ENCODE data around the gene CACNA1E. TPM values are rescaled to one million over a fixed set of nuclear protein-coding genes. Genes with fewer than 3 reads are reported as not detected.
A peak's percentile ranks its signal among the peaks of the same experiment; 100 is the strongest.

The CACNA1E gene
- 0.63 TPM for total RNA-seq

DNA sequence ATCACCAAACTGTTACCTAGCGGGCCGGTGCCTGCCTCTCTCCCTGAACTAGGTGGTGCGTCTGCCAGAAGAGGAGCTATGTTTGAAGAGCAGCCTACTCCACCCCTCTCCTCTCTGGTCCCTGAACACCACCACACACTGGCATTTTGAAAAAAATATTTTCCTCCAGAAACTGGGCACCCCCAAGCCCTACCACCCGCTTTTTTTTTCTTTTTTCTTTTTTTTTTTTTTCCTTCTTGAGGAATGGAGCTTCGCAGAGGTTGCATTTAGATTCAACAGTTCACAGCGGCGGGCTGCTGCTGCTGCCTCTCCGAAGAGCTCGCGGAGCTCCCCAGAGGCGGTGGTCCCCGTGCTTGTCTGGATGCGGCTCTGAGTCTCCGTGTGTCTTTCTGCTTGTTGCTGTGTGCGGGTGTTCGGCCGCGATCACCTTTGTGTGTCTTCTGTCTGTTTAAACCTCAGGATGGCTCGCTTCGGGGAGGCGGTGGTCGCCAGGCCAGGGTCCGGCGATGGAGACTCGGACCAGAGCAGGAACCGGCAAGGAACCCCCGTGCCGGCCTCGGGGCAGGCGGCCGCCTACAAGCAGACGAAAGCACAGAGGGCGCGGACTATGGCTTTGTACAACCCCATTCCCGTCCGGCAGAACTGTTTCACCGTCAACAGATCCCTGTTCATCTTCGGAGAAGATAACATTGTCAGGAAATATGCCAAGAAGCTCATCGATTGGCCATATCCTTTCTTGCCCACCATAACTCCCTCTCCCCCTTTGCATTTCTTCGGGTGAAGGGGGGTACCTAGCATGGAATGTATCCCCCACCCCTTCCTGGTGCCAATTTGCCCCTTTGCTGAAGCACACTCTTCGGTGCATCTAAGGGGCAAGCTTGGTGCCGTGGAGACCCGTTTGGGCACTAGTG is at the start of gene CACNA1E:
CACNA1E (plus strand) TSS at position 233 of the 911 bp plus-strand sequence; CDS start at position 461, 228 bp downstream.
- DNase-seq (ENCODE audit: low spot score), result no peak

DNA sequence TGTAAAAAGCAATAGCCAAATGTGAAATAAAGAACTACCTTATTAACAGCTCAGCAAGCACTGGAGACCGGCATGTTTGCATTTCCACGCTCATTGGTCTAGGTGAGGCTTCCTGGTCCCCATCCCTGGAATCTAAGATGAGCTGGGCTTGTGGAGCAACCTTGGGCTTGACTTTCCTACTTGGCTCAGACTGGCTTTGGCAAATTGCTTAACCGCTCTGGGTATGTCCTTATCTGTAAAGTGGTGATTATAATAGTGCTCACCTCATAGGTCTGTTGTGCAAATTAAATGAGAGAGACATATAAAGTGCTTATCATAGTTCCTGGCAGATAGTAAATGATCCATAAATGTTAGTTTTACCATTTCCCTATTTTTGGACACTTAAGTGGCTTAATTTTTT is 49.4 kb upstream of the CACNA1E start:
- no peak for DNase-seq (ENCODE audit: low spot score)

DNA sequence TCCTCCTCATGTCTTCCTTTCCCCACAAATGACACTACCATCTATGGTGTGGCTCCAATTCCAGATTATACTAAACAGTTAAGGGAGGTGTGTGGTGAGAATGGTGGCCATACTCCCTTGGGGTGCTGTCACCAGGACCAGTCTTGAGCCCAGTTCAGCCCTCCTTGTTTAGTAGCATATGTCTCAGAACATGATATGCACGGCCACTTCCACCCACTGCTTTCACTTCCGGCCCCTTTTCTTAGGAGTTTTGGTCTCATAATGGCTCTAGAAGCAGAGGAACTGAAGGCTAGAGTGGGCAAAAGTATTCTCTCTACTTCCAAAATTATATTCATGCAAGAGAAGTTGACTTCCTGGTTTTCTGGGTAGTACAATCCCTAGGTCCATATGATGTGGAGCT is 45.3 kb upstream of the CACNA1E start:
- no peak for DNase-seq (ENCODE audit: low spot score)

DNA sequence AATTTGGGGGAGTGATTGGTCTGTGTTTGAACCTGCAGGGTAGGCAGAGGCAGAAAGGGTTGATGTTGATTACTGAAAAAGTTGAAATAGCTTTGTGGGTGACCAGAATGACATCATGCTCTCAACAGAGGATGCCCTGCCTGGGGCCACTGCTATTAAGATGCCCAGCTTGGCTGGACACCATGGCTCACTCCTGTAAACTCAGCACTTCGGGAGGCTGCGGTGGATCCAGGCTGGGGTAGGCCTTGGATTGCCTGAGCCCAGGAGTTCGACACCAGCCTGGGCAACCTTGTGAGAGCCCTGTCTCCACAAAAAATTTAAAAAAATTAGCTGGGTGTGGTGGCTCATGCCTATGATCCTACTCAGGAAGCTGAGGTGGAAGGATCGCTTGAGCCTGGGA is 42.8 kb upstream of the CACNA1E start:
- no peak for DNase-seq (ENCODE audit: low spot score)

DNA sequence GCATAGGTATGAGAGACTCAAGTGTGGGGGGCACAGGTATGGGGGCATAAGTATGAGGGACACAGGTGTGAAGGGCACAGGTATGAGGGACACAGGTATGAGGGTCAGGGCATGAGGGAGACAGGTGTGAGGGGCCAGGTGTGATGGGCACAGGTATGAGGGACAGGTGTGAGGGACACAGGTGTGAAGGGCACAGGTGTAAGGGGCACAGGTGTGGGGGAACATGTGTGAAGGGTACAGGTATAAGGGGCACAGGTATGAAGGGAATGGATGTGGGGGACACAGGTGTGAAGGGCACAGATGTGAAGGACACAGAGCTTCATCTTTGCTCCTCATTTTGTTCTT is 41.2 kb upstream of the CACNA1E start:
- no peak for DNase-seq (ENCODE audit: low spot score)

DNA sequence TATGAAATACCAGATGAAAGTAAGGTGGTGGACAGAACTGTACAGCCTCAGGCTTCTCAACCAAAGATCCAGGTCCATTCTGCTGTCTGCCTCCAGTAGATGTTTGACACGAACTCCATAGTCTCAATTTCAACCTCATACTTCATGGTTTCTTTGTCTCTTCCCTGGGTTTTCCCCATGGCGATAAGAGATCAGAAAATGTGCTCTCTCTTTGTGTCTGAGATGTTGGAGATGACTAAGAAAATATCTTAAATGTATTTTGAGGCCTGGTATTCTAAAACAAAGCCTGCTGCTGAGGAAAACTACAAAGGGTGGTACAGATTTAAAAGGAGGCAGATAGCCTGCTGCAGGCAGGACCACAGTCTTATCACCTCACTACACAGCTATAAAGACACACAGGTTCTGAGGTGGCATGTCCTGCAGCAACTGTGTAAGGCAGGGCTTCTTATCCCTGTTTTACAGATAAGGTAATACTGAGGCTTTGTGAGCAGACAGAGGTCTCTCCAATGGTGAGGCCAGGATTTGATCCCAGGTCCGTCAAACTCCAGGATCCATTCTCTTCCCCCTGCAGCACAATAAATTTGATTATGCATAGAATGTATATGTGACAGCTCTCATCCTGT is 40.0 kb upstream of the CACNA1E start:
- no peak for DNase-seq (ENCODE audit: low spot score)

DNA sequence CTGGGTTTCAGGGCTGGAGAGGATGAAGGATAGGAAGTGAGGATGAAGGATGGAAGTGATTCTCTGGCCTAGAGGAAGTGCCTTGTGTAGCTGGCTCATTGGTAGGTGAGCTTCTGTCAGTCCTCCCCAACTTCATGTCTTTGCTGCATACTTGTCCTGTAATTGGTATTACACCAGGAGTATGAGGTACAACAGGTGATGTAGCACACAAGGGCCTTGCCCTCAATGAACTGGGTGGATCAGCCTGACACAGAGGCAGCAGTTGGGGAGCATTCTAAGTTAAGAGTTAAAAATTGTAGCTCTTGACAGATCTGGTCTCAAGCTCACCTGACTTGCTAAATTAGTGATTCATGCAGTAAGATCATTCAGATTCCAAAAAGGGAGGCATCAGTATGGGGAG is 37.9 kb upstream of the CACNA1E start:
- no peak for DNase-seq (ENCODE audit: low spot score)

DNA sequence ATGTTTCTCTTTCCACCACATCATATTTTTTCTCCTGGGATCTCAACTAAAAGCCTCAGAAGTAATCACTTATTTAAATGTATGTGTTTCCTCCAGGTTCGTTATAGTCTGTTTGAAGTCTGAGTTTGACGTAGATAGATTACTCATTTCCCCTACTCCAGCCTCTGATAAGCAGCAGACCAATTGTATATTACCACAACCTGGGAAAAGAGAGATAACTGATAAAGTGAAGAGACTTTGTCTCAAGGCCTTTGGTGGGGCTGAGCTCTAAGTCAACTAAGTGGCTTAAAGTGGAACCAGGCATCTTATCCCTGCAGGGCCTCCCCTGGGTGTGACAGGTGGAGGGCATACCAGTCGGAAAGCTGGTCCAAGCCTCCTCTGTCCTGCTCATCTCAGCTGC is 34.9 kb upstream of the CACNA1E start:
- no peak for DNase-seq (ENCODE audit: low spot score)

DNA sequence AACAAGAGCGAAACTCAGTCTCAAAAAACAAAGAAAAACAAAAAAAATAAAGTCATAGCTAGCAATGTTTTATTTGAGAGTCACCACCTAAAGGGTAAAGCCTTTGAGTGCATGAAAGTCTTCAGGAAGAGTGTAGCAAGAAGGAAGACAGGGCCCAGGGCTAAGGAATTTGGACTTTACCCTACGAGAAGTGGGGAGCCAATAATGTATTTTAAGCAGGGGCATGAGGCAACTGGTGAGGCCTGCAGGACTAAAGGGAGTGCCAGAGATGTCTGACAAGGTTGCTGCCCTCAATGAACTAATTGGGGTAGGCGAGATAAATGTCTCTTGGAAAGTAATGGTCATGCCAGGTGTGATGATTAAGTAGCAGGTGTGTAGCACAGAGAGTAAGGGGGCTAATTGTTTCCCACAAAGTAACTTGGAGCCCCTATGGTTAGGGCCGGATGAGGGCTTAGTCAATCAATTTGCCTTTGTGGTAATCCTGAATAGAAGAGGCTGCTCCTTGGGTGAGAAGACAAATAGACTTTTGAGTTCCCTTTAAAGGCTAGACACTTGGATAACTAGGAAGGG is 31.6 kb upstream of the CACNA1E start:
- peak; percentile 64 for DNase-seq (ENCODE audit: low spot score)

DNA sequence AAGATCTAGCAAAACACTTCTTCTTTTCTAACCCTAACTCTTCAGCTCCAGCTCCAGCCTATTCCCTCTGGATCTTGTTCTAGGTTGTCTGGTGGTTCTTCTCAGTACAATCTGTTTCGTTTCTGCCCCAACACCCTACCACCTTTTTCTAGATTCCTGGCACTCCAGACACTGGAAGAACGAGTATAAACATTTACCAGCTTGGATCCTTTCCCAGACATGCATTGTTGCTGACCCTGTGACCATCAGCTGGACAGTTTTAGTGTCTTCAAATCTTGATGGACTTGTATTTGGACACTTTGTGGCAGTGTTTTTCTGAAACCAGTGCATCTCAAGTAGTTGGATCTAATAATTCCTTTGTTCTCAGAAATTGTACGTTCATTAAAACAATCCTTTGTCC is 30.6 kb upstream of the CACNA1E start:
- DNase-seq (ENCODE audit: low spot score), result peak; percentile 51

DNA sequence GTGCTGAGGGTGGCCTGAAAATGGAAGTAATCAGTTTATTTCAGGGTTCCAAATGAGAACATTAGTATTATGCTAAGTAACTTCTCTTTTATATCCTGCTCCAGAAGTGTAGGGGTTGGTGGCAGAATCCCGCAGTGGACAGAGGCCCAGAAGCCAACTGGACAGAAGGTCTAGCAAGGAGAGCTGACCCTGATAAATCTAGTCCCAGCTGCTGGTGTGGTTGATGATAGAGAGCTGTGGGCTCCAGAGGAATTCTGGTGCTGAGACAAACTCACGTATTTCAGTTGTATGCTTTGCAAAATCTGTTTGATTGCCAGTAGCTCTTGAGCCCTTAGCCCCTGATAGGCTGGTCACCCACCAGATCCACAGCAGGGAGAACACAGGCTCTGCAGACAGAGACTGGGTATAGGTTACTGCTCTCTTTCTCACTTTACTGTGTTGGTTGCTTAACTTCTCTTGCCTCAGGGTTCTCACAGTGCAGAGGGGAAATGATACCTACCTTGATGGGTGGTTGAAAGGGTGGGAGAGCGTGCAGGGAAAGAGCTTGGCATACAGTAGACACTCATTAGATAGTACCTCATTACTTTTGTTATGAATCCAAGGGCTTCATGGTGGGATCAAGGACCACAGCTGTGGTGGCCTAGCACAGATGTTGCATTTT is 29.6 kb upstream of the CACNA1E start:
- no peak for DNase-seq (ENCODE audit: low spot score)

DNA sequence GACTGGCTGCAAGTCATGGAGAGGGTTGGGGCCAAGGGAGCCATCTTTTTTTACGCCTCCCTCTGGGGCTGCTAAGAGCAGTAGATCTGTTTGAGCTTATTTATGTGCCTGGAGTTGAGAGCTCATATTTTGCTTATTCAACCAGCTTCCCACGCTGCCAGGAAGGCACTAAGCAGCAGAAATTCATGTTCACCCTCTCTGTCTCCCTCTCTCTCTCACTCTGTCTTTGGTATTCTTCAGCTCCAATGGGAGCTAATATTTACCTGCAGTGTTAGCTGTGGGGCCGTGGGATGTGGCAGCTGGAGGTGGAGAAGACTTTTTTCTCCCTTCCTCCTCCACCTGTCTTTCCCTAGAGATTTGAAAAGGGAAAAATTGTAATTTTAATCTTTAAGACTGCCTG is 26.8 kb upstream of the CACNA1E start:
- DNase-seq (ENCODE audit: low spot score), result no peak

DNA sequence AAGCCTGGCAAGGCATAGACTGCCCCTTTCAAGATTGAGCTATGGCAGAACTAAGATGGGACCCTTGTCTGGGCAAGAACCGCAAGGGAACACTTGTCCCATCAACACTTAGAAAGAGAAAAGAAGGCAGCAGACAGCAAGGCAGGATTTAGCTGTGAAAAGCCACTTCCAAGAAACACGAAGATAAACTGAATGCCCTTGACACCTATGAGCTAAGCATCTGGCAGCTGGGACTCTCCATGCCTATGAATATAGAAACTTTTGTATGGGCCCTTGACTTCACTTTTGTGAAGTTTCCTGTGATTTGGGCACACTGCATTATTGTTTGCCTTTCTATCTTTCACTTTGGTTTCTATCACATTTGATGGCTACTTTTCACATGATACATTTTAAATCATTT is 24.9 kb upstream of the CACNA1E start:
- no peak for DNase-seq (ENCODE audit: low spot score)

DNA sequence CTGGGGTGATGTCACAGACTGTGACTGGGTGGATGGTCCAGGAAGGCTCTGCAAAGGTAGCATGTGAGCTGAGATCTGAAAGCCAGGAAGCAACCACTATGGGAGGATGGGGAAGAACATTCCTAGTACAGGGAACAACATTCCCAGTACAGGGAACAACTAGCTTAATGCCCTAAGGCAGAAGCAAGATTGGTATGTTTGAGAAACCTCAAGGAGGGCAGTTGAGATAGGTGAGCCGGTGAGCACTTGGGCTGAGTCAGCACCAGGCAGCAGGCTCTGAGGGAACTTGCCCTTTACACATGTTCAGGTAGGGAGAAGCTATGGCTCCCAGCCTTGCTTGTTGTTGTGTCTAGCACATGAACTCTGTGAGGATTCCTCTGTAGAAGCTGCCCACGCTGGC is 24.2 kb upstream of the CACNA1E start:
- no peak for DNase-seq (ENCODE audit: low spot score)

DNA sequence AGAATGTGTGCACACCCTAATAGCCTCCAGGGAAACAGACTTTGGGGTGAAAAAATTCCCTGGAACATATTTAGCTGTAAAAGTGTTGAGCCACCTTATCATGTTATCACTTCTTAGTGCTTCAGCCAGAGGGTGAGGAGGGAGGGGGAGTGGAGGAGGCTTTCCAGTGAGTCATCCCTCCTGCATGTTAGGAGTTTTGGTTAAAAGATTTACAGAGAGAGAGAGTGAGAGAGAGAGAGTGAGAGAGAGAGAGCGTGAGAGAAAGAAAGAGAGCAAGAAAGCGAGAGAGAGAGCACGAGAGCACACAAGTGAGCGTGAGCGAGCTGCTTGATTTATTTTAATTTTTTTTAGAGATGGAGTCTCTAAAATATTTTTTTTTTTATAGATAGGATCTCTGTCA is 13.5 kb upstream of the CACNA1E start:
- DNase-seq (ENCODE audit: low spot score), result peak; percentile 44

DNA sequence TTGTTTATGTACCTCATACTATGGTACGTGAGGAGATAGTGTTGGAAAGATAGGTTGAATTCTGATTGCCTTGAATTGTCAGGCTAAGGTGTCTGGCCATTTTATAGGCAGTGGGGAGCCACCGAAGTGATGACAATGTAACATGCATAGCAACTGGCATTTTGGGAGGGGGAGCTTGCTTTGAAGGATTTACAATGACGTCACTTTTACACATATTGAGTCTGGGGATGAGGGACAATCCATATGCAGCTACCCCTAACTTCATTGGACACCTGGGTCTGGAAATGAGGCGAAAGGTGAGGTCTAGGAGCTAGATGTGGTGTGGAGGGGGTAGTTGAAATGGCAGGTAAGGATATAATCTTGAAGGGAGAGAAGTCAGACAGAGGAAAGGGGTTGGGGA is 7.7 kb upstream of the CACNA1E start:
- DNase-seq (ENCODE audit: low spot score), result no peak

DNA sequence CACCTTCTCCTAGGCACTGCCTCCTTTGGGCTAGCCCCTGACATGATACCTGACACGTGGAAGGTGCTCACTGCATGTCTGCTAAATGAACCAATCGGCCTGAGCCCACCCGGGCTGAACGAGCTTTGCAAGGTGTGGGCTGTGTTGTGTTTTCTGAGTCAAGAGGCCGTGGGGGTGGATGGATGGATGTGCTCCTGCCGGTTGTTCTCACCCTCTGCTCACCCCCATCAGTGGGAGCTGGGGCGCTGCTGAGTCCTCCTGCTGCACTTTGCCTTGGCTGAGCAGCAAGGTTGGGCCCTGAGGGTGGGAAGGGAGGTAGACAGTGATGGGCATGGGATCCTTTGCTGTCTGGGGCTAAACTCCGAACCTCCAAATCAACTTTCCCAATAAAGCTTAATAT is 6.7 kb upstream of the CACNA1E start:
- no peak for DNase-seq (ENCODE audit: low spot score)

DNA sequence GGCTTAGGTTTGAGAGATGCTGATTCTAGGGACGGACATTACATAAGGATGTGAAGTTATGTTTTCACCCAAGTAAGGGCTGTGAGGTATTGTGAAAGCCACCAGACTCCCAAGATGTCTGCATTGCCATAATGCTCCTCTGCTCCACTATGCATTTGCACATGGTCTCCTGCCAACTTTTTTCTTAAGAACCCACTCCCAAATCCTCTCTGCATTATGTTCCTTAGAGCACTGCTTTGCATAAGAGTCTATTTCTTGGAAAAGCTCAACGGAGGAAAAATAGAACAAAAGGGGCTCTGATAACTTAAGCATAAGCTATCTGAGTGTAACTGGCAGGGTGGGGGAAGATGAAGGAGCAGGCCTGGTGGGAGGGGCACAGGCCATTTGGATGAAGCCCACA is 5.0 kb upstream of the CACNA1E start:
- DNase-seq (ENCODE audit: low spot score), result no peak

DNA sequence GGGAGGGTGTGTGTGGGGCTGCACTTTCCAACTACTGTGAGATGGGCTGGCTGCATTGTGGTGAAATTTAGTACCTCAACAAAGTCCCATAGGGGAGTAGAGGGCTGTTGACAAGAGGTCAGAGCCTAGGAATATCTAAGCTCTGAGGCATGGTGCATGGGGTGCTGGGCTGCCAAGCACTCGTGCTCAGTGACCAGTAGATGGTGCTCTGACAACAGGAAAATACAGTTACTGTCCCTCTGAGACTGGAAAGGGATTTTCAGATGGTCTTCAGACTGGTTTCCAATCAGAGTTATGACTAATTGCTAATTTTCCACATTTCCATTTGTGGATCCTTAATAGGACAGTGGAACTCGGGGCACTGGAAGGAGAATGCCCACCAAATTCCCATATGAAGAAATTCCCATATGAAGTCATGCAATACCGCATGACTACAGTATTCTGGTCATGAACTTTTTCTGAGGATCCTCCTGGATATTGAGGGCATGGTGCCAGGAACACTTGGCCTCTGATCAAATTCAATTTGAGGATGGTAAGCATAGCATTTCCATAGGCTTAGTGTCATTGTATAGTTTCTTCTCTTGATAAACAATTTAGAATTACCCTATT is 4.1 kb upstream of the CACNA1E start:
- DNase-seq (ENCODE audit: low spot score), result peak; percentile 49

DNA sequence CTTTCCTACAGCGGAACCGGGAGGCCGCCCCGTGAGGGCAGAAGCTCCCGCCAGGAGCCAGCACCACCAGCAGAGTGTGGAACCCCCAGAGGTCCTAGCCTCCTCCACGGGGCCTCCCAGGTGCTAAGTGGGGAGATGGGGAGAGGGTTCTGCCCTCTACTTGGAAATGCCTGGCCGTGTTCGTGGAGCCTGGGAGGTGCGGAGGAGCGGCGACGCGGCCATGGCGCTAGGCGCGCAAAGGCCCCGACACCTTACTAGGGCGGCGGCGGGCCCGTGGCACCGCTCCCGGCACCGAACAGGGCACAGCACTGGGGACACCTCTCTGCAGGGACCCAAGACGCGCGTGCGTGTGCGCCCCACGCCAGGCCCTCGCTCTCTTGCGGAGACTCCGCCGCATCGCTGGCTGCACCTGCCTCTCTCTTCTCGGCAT is 1.3 kb upstream of the CACNA1E start:
- DNase-seq (ENCODE audit: low spot score), result no peak

DNA sequence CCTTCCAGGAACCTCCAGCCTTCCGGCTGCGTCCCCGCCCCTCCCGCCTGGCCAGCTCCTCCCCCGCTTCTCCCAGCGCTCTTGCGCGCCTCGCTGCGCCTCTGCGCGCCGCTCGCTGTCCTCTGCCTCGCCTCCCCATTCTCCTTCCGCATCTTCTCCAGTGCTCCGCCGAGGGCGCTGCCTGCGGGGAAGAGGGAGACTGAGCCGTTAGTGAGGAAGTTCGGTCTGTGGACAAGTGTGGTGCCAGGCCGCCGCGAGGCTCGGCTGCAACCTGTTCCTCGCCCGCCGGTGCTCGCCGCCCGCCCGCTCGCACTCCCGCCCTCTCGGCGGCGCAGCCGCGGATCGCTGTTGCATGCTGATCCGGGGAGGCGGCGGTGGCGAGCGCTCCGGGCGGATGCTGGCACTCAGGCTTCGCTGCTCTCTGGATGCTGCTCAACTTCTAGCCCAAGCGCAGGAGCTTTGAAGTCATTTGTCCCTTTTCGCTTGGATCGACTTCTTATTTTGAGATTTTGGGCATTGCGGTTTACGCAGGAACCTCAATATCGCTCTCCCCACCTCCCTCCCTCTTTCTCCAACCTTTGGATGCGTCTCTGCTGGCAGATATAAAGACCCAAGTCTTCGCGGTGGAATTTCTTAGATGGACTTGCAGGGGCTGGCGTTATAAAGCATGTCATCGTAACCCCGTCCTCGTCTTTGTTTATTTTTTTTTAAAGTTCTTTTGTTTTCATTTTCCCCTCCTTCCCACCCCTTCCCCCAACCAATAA is 614 bp upstream of the CACNA1E start:
- DNase-seq (ENCODE audit: low spot score), result no peak

Data from mucosa of gallbladder (tissue), 1 donor.